ENCODE results near the gene TWNK. TPM values are rescaled to one million over a fixed set of nuclear protein-coding genes. Genes with fewer than 3 reads are reported as not detected.

The TWNK gene
- total and polyA plus RNA-seq, 2 of the 4 experiments (the other 2 are of a cell fraction), result 7.7 to 8.8 TPM

DNA sequence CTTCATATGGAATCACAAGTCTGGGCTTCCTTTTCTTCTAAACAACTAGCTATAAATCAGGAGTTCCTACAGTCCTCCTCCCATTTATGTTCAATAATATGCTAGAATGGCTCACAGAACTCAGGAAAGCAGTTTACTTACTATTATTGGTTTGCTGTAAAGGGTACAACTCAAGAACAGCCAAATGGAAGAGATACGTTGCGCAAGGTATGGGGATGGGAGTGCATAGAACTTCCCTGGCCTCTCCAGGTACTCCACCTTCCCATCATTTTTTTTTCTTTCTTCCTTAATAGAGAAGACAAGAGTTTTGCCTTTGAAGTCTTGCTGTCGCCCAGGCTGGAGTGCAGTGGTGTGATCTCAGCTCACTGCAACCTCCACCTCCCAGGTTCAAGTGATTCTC lies 45.1 kb upstream of the TWNK start:
- peak overlapping the region; percentile 5; the same call in 1 of the 2 replicates for H3K56ac ChIP-seq (ENCODE audit: extremely low read depth, insufficient read depth, low read length)
- H4K20me1 ChIP-seq (ENCODE audit: insufficient read depth, low read length), result peaks cover 5% of the 10 kb centered on the region; the same call in 1 of the 2 replicates
- ChIA-PET CTCF (interaction anchor here (0.5 kb wide), 1 partner anchor 11 kb away, joined by 3 read pairs; no protein-coding TSS in a partner anchor), POLR2A (ENCODE audit: unreplicated experiment) (no interaction called here)
- H2AK9ac ChIP-seq (replicated peaks; ENCODE audit: low read depth, low read length, poor library complexity), result no peak overlapping the region
- no peak overlapping the region for H3K9ac ChIP-seq (ENCODE audit: low read depth, low read length)
- no peak overlapping the region for H2BK20ac ChIP-seq (ENCODE audit: low read depth, low read length)
- no peak overlapping the region for H3K18ac ChIP-seq (ENCODE audit: low read depth, low read length)
- H3K4me2 ChIP-seq (ENCODE audit: low read depth, low read length), result no peak overlapping the region
- H2BK120ac ChIP-seq (ENCODE audit: low read depth, low read length), result no peak overlapping the region
- TF ChIP-seq CEBPB (IDR thresholded peaks at IDR 0.05; ENCODE audit: low read depth, low read length) (peak; percentile 62), NFE2L2 (IDR thresholded peaks at IDR 0.05; ENCODE audit: low read depth, low read length) (no peak)
- H3K23ac ChIP-seq (ENCODE audit: low read depth, low read length), result no peak overlapping the region
- H3K9me1 ChIP-seq (ENCODE audit: insufficient read depth, low read length), result 0 out of 2 replicates have a peak, but pooled peaks cover 4% of the 10 kb centered on the region
- no peak overlapping the region for H4K91ac ChIP-seq (ENCODE audit: insufficient read depth, low read depth, low read length)
- dilution Hi-C loops (cut with HindIII; ENCODE audit: low sequenced_read_pairs, unreplicated experiment) (no loop called here), intact Hi-C loops (cut with micrococcal nuclease) (no loop called here), in situ Hi-C loops (cut with MboI; ENCODE audit: low sequenced_read_pairs) (loop anchor here (25.0 kb wide), 1 partner anchor 870 kb away; the partner anchor contains the start of gene OGA)
- no peak for DNase-seq
- no peak overlapping the region for H3K14ac ChIP-seq (replicated peaks; ENCODE audit: low read depth, low read length)
- no peak overlapping the region for H2BK15ac ChIP-seq (ENCODE audit: low read depth, low read length)
- H3K4me3 ChIP-seq (ENCODE audit: insufficient read depth, low read depth, low read length), result no peak overlapping the region
- H4K5ac ChIP-seq (ENCODE audit: low read depth, low read length), result no peak overlapping the region
- BruUV-seq (replicated peaks), result no TSS peak
- no CpG with 5 or more reads among the region's 3 CpGs for WGBS, 2 experiments (ENCODE audit: extremely low coverage in 2 of 2, insufficient read length in 1 of 2)
- peaks cover 41% of the 10 kb centered on the region for H3K36me3 ChIP-seq (ENCODE audit: control insufficient read depth, insufficient read depth, low read length)
- H2AFZ ChIP-seq (replicated peaks; ENCODE audit: low read length, poor library complexity), result no peak overlapping the region
- no peak overlapping the region; a peak in 1 of 4 replicates for H4K8ac ChIP-seq (ENCODE audit: low read depth in 2 of 2, low read length in 2 of 2)
- no peaks in the 10 kb centered on the region for H3K27me3 ChIP-seq (ENCODE audit: control insufficient read depth, insufficient read depth, low read length)
- H2BK5ac ChIP-seq (ENCODE audit: low read depth, low read length, poor library complexity, severe bottlenecking), result peak overlapping the region; percentile 5
- no peak overlapping the region; the same call in 1 of the 2 replicates for H2AK5ac ChIP-seq (ENCODE audit: low read depth, low read length)
- ATAC-seq (ENCODE audit: low read depth), result no peak
- no peaks in the 10 kb centered on the region for H3K9me3 ChIP-seq (ENCODE audit: control insufficient read depth, insufficient read depth, low read length)
- H3K4me1 ChIP-seq (ENCODE audit: control insufficient read depth, insufficient read depth, low read length), result peaks cover 11% of the 10 kb centered on the region
- no peak overlapping the region for H3K4ac ChIP-seq (ENCODE audit: low read depth, low read length)
- H3K27ac ChIP-seq (ENCODE audit: insufficient read depth, low read length), result no peak overlapping the region
- peaks cover 0 to 24% of the 10 kb centered on the region in 2 experiments; a peak in 3 of 4 replicates for H3K79me1 ChIP-seq (ENCODE audit: low read depth in 1 of 2, low read length in 2 of 2)
